T-helper 22 cell (primary cell): ENCODE measurements around the gene C1orf210.

Experiments used
- DNase-seq: peaks from one replicate; pipeline ENCODE4 v3.0.0-alpha.2; 2020; ENCODE audit warnings: low read depth

C1orf210 gene

GRCh38 chr1:43285269-43285990 lies at the start of gene C1orf210:
TSS of gene C1orf210 (minus strand) at chr1:43285581. CDS start at chr1:43283270, 2,311 bp downstream.
- DNase-seq, result no peak

- DNase-seq, result no peak
Measured at GRCh38 chr1:43334453-43335205, 49.2 kb upstream of the C1orf210 start.

- DNase-seq, result no peak
Measured at GRCh38 chr1:43331688-43332087, 46.3 kb upstream of the C1orf210 start.

- no peak for DNase-seq
Measured at GRCh38 chr1:43329995-43330751, 44.8 kb upstream of the C1orf210 start.

GRCh38 chr1:43327549-43328292 lies 42.3 kb upstream of the C1orf210 start:
- no peak for DNase-seq

GRCh38 chr1:43325381-43325780 lies 40.0 kb upstream of the C1orf210 start:
- DNase-seq, result no peak

GRCh38 chr1:43324810-43325209 lies 39.4 kb upstream of the C1orf210 start:
- DNase-seq, result no peak

- no peak for DNase-seq
Measured at GRCh38 chr1:43322506-43322905, 37.1 kb upstream of the C1orf210 start.

- DNase-seq, result no peak
Measured at GRCh38 chr1:43321331-43321891, 36.0 kb upstream of the C1orf210 start.

GRCh38 chr1:43319766-43320165 lies 34.4 kb upstream of the C1orf210 start:
- DNase-seq, result no peak

- no peak for DNase-seq
Measured at GRCh38 chr1:43319288-43319687, 33.9 kb upstream of the C1orf210 start.

GRCh38 chr1:43318831-43319230 lies 33.5 kb upstream of the C1orf210 start:
- no peak for DNase-seq

GRCh38 chr1:43317817-43318471 lies 32.6 kb upstream of the C1orf210 start:
- DNase-seq, result no peak

- DNase-seq, result no peak
Measured at GRCh38 chr1:43316738-43317520, 31.5 kb upstream of the C1orf210 start.

GRCh38 chr1:43315963-43316737 lies 30.8 kb upstream of the C1orf210 start:
- DNase-seq, result no peak

GRCh38 chr1:43315481-43315880 lies 30.1 kb upstream of the C1orf210 start:
- no peak for DNase-seq

- DNase-seq, result no peak
Measured at GRCh38 chr1:43314233-43314632, 28.9 kb upstream of the C1orf210 start.

- DNase-seq, result no peak
Measured at GRCh38 chr1:43313771-43314170, 28.4 kb upstream of the C1orf210 start.

GRCh38 chr1:43312663-43313515 lies 27.5 kb upstream of the C1orf210 start:
- no peak for DNase-seq
